ENCODE results near the gene TRIM71. TPM values are rescaled to one million over a fixed set of nuclear protein-coding genes. Genes with fewer than 3 reads are reported as not detected.
A peak's percentile ranks its signal among the peaks of the same experiment; 100 is the strongest.
"Not testable (repeated sequence)": the region's sequence is repeated elsewhere in the genome, so short reads cannot be mapped to it uniquely, and the experiment has no call there.

TRIM71 gene
- total RNA-seq, 1 donor from 2014 or later, result 17.2 TPM

GRCh38 chr3:32899265-32899664, 81.5 kb downstream of the TRIM71 start:
- TF ChIP-seq CTCF (IDR thresholded peaks at IDR 0.05; ENCODE audit: insufficient read depth, low read depth, low read length) (no peak), EZH2 (IDR thresholded peaks at IDR 0.05; ENCODE audit: insufficient read depth, low read length) (no peak)
- Mint-ChIP-seq H3K4me3 (ENCODE audit: unreplicated experiment) (no peak overlapping the region), H3K27ac (ENCODE audit: unreplicated experiment) (no peak overlapping the region), H3K9me3 (ENCODE audit: unreplicated experiment) (peaks cover 5% of the 10 kb centered on the region), H3K27me3 (ENCODE audit: low read depth, unreplicated experiment) (no peaks in the 10 kb centered on the region), H3K36me3 (ENCODE audit: low read depth, unreplicated experiment) (peaks cover 6% of the 10 kb centered on the region), H3K4me1 (ENCODE audit: low read depth, unreplicated experiment) (peaks cover 1% of the 10 kb centered on the region)
- no peak for DNase-seq (ENCODE audit: low read depth)
- Histone ChIP-seq H4K20me1 (ENCODE audit: insufficient read depth, low read length) (no peaks in the 10 kb centered on the region), H2AFZ (ENCODE audit: low read depth, low read length) (no peak overlapping the region), H3K4me2 (ENCODE audit: low read length) (no peak overlapping the region), H3K4me3 (ENCODE audit: insufficient read depth, low read depth, low read length) (no peak overlapping the region), H3K36me3 (ENCODE audit: insufficient read depth, low read length) (no peaks in the 10 kb centered on the region), H3K4me1 (ENCODE audit: insufficient read depth, low read length) (no peaks in the 10 kb centered on the region), H3K79me2 (ENCODE audit: insufficient read depth, low read length) (no peaks in the 10 kb centered on the region), H3K27ac (ENCODE audit: low read depth, low read length) (no peak overlapping the region), H3K9ac (ENCODE audit: low read length) (no peak overlapping the region), H3K27me3 (ENCODE audit: insufficient read depth, low read length) (peaks cover 16% of the 10 kb centered on the region), H3K9me3 (ENCODE audit: insufficient read depth, low read depth, low read length) (no peaks in the 10 kb centered on the region)
- no peak for FAIRE-seq

GRCh38 chr3:32901005-32901932, 83.5 kb downstream of the TRIM71 start:
- FAIRE-seq, result no peak

DNA sequence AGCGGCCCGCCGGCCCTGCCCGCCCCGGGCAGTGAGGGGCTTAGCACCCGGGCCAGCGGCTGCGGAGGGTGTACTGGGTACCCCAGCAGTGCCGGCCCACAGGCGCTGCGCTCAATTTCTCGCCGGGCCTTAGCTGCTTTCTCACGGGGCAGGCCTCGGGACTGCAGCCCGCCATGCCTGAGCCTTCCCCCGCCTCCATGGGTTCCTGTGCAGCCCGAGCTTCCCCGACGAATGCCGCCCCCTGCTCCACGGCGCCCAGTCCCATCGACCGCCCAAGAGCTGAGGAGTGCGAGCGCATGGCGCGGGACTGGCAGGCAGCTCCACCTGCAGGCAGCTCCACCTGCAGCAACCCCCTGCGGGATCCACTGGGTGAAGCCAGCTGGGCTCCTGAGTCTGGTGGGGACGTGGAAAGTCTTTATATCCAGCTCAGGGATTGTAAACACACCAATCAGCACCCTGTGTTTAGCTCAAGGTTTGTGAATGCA, 85.1 kb downstream of the TRIM71 start:
- not testable (repeated sequence) for H4K20me1 ChIP-seq (ENCODE audit: insufficient read depth, low read length); H3K27me3 ChIP-seq (ENCODE audit: insufficient read depth, low read length); H3K27ac Mint-ChIP-seq (ENCODE audit: unreplicated experiment); H3K4me1 ChIP-seq (ENCODE audit: insufficient read depth, low read length); FAIRE-seq; H3K9ac ChIP-seq (ENCODE audit: low read length); DNase-seq (ENCODE audit: low read depth); H3K9me3 Mint-ChIP-seq (ENCODE audit: unreplicated experiment); H3K79me2 ChIP-seq (ENCODE audit: insufficient read depth, low read length); H3K36me3 Mint-ChIP-seq (ENCODE audit: low read depth, unreplicated experiment); H3K9me3 ChIP-seq (ENCODE audit: insufficient read depth, low read depth, low read length); H3K27me3 Mint-ChIP-seq (ENCODE audit: low read depth, unreplicated experiment); H2AFZ ChIP-seq (ENCODE audit: low read depth, low read length); H3K4me1 Mint-ChIP-seq (ENCODE audit: low read depth, unreplicated experiment); H3K36me3 ChIP-seq (ENCODE audit: insufficient read depth, low read length); H3K27ac ChIP-seq (ENCODE audit: low read depth, low read length); H3K4me3 ChIP-seq (ENCODE audit: insufficient read depth, low read depth, low read length)
- peak overlapping the region; percentile 70 for H3K4me3 Mint-ChIP-seq (ENCODE audit: unreplicated experiment)
- H3K4me2 ChIP-seq (ENCODE audit: low read length), result peak overlapping the region; percentile 33

More at GRCh38 chr3:32901005-32901932, 83.5 kb downstream of the TRIM71 start:
- DNase-seq (ENCODE audit: low read depth), result no peak
- H3K4me1 Mint-ChIP-seq (ENCODE audit: low read depth, unreplicated experiment), result peaks cover 1% of the 10 kb centered on the region
- Histone ChIP-seq H3K4me3 (ENCODE audit: insufficient read depth, low read depth, low read length) (no peak overlapping the region), H3K4me1 (ENCODE audit: insufficient read depth, low read length) (no peaks in the 10 kb centered on the region), H3K27ac (ENCODE audit: low read depth, low read length) (no peak overlapping the region), H3K79me2 (ENCODE audit: insufficient read depth, low read length) (no peaks in the 10 kb centered on the region), H3K4me2 (ENCODE audit: low read length) (no peak overlapping the region), H3K9ac (ENCODE audit: low read length) (no peak overlapping the region), H3K9me3 (ENCODE audit: insufficient read depth, low read depth, low read length) (no peaks in the 10 kb centered on the region), H3K36me3 (ENCODE audit: insufficient read depth, low read length) (no peaks in the 10 kb centered on the region), H3K27me3 (ENCODE audit: insufficient read depth, low read length) (peaks cover 10% of the 10 kb centered on the region), H2AFZ (ENCODE audit: low read depth, low read length) (no peak overlapping the region), H4K20me1 (ENCODE audit: insufficient read depth, low read length) (no peaks in the 10 kb centered on the region)
- no peaks in the 10 kb centered on the region for H3K27me3 Mint-ChIP-seq (ENCODE audit: low read depth, unreplicated experiment)
- TF ChIP-seq EZH2 (IDR thresholded peaks at IDR 0.05; ENCODE audit: insufficient read depth, low read length), result no peak
- no peak for TF ChIP-seq CTCF (IDR thresholded peaks at IDR 0.05; ENCODE audit: insufficient read depth, low read depth, low read length)
- no peak overlapping the region for H3K27ac Mint-ChIP-seq (ENCODE audit: unreplicated experiment)
- peak overlapping the region; percentile 9 for H3K4me3 Mint-ChIP-seq (ENCODE audit: unreplicated experiment)
- H3K36me3 Mint-ChIP-seq (ENCODE audit: low read depth, unreplicated experiment), result peaks cover 2% of the 10 kb centered on the region
- peaks cover 5% of the 10 kb centered on the region for H3K9me3 Mint-ChIP-seq (ENCODE audit: unreplicated experiment)

All from astrocyte (in vitro differentiated cells and primary cell).